Stimulated activated CD4-positive, alpha-beta T cell treated with anti-CD3 and anti-CD28 coated beads, Interleukin-12 subunit alpha, Interleukin-12 subunit beta, amount 100 ng/mL, for 4 hours (primary cell): ENCODE results near the gene PCDHAC1.
"Not testable (repeated sequence)": the region's sequence is repeated elsewhere in the genome, so short reads cannot be mapped to it uniquely, and the experiment has no call there.

ENCODE experiments used
- DNase-seq: peaks from one replicate; pipeline ENCODE4 v3.0.0-alpha.2; 2020

PCDHAC1 gene

GRCh38 chr5:140925806-140926442 is at the start of gene PCDHAC1:
Gene PCDHAC1 (plus strand): TSS chr5:140926299. CDS start chr5:140926893, 594 bp downstream.
- DNase-seq = no peak

DNA sequence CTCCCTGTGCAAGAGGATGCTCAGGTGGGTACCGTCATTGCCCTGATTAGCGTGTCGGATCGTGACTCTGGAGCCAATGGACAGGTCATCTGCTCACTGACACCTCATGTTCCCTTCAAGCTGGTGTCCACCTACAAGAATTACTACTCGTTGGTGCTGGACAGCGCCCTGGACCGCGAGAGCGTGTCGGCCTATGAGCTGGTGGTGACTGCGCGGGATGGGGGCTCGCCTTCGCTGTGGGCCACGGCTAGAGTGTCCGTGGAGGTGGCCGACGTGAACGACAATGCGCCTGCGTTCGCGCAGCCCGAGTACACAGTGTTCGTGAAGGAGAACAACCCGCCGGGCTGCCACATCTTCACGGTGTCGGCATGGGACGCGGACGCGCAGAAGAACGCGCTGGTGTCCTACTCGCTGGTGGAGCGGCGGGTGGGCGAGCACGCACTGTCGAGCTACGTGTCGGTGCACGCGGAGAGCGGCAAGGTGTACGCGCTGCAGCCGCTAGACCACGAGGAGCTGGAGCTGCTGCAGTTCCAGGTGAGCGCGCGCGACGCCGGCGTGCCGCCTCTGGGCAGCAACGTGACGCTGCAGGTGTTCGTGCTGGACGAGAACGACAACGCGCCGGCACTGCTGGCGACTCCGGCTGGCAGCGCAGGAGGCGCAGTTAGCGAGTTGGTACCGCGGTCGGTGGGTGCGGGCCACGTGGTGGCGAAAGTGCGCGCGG is 49.4 kb upstream of the PCDHAC1 start:
- DNase-seq = not testable (repeated sequence)

DNA sequence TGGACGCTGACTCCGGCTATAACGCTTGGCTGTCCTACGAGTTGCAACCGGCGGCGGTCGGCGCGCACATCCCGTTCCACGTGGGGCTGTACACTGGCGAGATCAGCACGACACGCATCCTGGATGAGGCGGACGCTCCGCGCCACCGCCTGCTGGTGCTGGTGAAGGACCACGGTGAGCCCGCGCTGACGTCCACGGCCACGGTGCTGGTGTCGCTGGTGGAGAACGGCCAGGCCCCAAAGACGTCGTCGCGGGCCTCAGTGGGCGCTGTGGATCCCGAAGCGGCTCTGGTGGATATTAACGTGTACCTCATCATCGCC is 48.9 kb upstream of the PCDHAC1 start:
- no peak for DNase-seq

GRCh38 chr5:140881889-140882590 is 44.1 kb upstream of the PCDHAC1 start, which contains the start of gene PCDHA13:
Gene PCDHA13 (plus strand): TSS chr5:140882124. CDS start chr5:140882269, 145 bp downstream.
- DNase-seq = no peak

- no peak for DNase-seq
These were observed 43.6 kb upstream of the PCDHAC1 start for GRCh38 chr5:140882591-140882899.

GRCh38 chr5:140883373-140883772 is 42.7 kb upstream of the PCDHAC1 start:
- no peak for DNase-seq

- DNase-seq = no peak
These were observed 42.0 kb upstream of the PCDHAC1 start for GRCh38 chr5:140883927-140884697.

DNA sequence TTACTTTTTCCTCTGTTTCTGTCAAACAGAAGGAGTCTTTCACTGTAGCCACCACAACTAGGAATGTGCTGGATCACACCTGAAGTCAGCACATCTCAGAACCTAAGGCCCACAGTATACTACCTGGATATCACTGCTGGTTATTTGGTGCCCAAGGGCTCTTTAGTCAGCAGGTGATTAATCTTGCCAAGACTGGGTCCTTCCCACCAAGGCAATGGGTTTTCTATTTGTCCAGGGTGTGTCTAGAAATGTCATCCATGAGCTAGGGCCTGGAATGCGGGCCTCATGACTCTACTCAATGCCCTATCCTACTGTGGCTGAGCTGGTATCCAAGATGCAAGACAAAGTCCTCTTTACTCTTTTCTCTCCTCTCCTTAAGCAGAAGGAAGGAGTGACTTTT is 9.8 kb upstream of the PCDHAC1 start:
- DNase-seq = no peak

- DNase-seq = no peak
These were observed 2.5 kb upstream of the PCDHAC1 start for GRCh38 chr5:140923601-140924000.

- peak; percentile 23 for DNase-seq
These were observed 536 bp downstream of the PCDHAC1 start for GRCh38 chr5:140926443-140927227.

- no peak for DNase-seq
These were observed 1.1 kb downstream of the PCDHAC1 start for GRCh38 chr5:140927228-140927573.

DNA sequence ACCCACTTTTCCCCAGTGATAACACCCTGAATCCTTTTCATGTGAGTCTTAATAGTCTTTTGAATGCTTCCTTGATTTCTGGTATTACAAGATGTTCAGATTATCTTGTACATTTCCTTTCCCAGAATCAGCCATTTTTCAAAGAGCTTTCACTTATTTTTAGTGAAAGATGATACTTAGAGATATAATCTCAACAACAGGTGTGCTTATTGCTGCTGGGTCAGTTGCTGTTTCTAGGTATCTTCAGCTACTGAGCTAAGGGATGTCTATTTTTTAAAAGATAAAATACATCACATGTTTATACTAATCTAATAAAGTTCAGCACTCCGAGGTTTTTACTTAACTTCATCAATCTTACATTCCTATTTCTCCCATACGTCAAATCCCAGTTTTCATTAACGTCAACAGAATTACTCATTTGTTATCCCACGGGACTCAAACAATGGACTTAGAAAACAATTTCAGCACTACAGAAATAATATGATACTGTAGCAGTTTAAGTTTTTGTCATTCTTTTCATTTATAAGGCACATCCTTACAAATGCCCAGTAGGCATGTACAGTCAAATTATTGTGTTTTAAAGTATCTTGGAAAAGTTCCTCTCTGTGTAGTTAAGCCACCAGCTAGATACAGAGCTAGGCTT is 9.0 kb downstream of the PCDHAC1 start:
- no peak for DNase-seq

DNA sequence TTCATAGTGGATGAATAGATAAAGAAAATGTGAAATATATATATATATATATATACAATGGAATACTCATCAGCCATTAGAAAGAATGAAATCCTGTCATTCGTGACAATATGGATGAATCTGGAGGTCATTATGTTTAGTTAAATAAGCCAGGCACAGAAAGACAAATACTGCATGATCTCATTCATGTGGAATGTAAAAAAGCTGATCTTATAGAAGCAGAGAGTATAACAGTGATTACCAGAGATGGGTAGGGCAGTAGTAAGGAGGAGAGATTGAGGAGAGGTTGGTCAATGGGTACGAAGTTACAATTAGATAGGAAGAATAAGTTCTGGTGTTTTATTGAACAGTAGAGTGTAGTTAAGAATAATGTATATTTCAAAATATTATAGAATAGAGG is 20.5 kb downstream of the PCDHAC1 start:
- DNase-seq = no peak

- DNase-seq = no peak
These were observed 25.5 kb downstream of the PCDHAC1 start for GRCh38 chr5:140951636-140952035.

DNA sequence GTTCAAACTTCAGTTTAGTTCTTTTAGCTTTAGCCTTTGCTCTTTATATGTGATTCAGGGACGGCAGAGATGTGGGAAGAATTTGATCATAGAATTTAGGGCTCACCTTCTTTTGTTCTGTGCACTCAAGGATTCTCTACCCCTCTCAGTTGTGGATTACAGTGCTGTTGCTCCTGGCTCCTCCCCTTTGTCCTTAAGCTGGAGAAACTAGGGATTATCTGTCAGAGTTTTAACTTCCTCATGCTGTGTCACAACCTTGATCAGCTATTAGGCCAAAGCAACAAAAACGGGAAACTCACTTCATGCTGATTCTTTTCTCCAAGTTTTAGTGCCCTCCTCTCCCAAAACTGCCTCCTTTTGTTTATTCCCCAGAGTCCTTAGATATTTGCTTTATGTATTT is 27.1 kb downstream of the PCDHAC1 start:
- no peak for DNase-seq

DNA sequence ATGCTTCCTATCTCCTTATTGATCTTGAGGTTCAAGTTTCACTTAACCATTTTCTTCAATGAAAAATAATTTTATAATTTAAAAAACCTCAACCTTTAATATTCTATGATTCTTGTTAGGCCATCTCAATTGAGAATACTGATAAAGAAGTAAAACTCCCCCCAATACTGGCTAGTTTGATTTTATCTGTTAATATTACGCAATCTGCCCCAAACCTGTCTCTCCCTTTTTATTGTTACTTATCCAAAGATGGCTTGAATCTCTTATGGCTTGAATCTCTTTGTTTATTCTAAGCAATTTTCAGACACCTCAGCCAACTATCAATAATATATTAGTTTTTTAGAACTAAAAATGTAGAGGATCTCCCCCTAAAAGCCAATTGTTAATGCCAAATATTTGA is 36.1 kb downstream of the PCDHAC1 start:
- no peak for DNase-seq

DNA sequence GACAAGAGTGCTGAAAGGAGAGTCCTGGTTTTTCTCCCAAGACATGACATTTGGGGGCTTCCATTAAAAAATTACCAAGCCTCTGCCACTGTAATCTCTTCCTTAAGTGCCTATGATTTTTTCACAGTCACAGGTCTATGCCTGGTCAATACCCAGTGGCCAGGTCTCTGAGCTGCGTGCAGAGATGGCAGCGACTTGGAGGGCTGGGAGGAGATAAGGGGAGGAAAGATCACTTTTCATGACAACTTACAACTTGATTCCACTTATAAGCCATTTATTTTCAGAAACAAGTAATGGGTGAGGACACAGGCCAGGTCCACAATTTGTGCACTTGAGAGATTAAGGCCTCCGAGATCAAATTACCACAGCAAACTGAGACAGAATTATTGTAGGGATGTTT is 38.3 kb downstream of the PCDHAC1 start:
- DNase-seq = no peak

DNA sequence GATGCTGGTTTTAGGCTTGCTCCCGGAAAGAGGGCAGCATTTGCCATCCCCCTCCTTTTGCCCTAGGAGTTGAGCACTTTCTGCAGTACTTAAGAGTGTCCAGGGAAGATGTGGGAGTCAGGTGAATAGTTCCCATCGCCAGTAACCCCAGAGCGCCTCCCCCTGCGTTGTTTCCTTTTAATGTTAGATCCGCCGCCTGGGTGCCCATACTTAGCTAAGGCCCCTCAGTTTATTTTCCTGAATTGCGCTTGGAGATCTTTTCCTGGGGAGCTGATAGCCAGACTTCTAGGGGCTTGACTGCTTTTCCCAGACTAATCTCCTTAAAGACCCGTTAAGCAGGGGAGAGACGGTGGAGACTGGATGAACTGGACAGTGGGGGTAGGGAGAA is 39.8 kb downstream of the PCDHAC1 start:
- DNase-seq = no peak

DNA sequence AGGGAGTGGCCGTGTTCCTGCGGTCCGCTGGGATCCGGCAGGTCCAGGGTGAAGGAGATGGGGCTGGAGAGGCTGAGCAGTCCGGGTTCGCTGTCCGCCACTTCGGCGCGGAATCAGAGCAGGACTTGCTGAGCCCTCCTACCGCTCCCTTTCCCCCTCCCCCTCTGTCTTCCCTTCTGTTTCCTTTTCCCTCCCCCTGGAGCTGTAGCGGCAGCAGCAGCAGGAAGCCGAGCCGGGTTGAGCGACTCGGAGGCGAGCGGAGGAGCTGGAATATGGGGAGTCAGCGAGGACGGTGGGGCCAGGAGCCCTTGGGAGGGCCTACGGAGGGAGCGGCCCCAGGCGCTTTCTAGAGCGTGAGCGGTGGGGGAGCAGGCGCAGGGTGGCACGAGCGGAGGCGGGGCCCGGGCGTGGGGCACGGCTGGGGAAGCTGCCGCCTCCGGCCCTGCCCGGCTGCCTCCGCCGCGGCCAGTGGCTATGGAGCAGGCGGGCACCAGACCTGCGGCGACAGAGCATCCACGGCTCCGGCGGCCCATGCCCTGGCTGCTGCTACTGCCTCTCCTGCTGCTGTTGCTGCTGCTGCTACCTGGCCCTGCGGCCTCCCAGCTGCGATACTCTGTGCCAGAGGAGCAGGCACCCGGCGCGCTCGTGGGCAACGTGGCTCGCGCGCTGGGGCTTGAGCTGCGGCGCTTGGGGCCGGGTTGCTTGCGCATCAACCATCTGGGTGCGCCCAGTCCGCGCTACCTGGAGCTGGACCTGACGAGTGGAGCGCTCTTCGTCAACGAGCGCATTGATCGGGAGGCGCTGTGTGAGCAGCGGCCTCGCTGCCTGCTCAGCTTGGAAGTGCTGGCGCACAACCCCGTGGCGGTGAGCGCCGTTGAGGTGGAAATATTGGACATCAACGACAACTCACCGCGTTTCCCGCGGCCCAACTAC is 40.5 kb downstream of the PCDHAC1 start, which contains the start of gene PCDHAC2:
PCDHAC2 (plus strand) TSS at position 184 of the 933 bp plus-strand sequence; CDS start at position 475, 291 bp downstream.
- no peak for DNase-seq

GRCh38 chr5:140967226-140967893 is 41.3 kb downstream of the PCDHAC1 start:
- DNase-seq = no peak
